Activated CD8-positive, alpha-beta memory T cell treated with anti-CD3 and anti-CD28 coated beads, Interleukin-2, amount 50 U/mL, for 1 hour (primary cell): ENCODE measurements around the gene CARS1.

Experiments
- DNase-seq: peaks from one replicate; pipeline ENCODE4 v3.0.0-alpha.2; 2020; ENCODE audit errors: extremely low read depth

CARS1 gene

GRCh38 chr11:3060436-3061025 lies 3.3 kb upstream of the CARS1 start:
- DNase-seq, result no peak

DNA sequence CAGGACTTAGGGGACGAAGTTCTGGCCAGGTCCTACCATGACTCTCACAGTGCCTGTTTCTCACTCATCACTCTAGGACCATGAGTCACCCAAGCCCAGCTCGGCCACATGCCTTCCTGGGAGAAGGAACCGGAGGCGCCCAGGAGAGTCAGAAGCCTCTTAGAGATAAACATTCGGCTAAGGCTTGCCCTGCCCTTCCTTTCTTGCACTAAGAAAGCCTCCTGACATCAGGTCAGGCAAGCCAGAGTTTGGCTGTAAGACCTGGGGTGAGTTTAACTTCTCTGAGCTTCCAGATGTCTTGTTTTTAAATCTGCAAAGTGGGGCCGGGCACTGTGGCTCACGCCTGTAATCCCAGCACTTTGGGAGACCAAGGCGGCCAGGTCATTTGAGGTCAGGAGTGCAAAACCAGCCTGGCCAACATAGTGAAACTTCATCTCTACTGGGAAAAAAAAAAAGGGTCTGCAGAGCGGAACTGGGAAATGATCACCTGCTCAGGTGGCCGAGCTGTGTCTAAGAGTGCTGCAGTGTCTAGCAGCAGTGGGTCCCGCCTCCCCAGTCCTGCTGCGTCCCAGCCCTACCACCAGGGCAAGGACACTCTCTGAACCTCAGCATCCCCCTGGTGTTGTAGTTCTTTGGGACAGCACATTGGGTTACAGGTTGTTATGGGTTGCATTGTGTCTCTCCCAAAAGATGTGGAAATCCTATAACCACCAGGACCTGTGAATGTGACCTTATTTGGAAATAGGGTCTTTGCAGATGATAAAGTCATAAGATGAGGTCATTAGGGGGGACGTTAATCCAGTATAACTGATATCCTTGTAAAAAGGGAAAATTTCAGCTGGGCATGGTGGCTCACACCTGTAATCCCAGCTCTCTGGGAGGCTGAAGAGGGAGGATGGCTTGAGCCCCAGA lies 1.8 kb upstream of the CARS1 start:
- no peak for DNase-seq

GRCh38 chr11:3056296-3057068 lies 741 bp downstream of the CARS1 start:
- no peak for DNase-seq

DNA sequence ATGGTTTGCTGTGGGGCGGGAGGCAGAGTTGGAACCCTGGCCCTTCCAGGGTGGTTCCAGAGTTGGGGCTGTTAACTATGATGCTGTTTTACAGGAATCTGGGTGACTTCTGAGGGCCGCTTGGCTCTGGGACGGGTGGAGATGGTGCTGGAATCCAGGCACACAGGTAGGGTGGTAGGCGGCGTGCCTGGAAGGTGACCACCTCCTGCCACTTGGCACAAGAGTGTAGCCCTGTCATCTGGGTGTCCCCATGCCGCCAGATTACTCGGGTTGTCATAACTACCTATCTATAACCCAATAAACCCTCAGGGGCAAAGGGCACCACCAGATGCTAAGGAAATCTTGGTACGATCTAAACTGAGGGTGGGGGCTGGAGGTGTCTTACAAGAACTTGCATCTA lies 1.3 kb downstream of the CARS1 start:
- no peak for DNase-seq

GRCh38 chr11:3052567-3052966 lies 4.7 kb downstream of the CARS1 start:
- no peak for DNase-seq

- no peak for DNase-seq
These were observed 5.1 kb downstream of the CARS1 start for GRCh38 chr11:3052109-3052479.

- DNase-seq, result no peak
These were observed 5.8 kb downstream of the CARS1 start for GRCh38 chr11:3051196-3052108.

GRCh38 chr11:3050386-3051195 lies 6.6 kb downstream of the CARS1 start:
- no peak for DNase-seq

GRCh38 chr11:3049430-3050243 lies 7.6 kb downstream of the CARS1 start:
- DNase-seq, result peak; percentile 29

DNA sequence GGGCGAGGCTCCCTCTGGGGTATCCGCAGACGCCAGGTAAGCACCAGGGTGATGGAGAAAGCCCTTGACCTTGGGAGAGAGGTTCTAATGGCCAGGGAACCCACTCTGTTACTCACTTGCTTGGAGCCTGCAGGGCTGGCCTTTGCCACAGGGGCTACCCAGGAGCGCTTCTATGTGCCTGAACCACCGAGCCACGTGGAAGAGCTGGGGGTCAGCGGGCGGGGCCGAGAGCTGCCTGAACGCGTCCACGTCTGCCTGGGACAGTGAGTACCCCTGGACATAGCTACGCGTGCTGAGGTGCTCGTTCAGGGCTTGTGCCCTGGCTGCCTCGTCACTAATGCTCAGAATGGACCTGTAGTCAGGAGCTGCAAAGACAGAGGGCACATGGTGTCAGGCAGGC lies 9.6 kb downstream of the CARS1 start:
- DNase-seq, result no peak

DNA sequence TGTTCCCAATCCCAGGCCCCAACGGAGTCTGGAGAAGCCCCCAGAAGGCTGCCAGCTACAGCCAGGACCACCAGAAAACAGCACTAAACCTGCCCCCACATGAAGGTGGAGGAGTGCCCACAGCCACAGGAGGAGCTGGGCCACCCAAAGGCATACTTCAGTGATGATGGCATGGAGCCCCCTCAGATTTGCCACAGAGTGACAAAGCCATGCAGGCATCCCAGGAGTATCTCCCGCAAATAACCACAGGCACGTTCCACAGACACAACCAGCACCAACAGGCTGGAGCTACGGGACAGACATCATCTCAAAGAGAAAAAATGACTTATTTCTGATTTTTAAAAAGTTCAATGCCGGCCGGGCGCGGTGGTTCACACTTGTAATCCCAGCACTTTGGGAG lies 10.6 kb downstream of the CARS1 start:
- DNase-seq, result no peak

DNA sequence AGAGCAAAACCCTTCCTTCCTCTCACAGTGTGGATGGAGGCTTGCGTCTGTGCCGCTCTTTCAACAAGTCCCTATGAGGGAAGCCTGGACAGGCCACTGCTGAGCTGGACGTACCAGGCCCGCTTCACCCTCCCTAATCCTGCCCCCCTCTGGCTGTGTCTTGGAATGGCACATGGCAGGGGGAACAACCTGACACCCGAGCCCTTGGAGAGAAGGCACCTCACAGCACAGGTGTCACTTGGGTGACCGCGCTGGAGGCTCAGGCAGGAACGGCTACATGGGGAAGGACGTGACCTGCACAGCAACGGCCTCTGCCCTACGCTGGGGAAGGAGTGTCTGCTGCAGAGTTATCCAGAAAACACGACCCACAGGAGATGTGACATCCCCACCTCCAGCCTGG lies 11.0 kb downstream of the CARS1 start:
- no peak for DNase-seq

DNA sequence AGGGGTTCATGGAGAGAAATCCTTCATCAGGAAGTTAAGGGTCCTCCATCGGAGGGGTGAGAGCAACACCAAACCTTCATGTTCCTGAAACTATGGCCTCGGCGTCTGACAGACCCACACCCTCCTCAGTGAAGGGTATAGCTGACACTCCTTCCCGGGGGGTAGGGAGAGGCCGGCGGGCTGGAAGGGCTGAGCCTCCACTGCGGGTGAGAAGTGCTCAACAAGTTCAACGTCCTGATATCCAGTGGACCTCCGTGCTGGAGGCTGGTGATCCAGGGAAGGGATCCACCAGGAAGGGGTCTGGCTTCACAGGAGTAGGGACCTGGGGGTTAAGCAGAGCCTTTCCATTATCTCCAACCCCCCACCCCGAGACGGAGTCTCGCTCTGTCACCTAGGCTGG lies 12.3 kb downstream of the CARS1 start:
- no peak for DNase-seq

DNA sequence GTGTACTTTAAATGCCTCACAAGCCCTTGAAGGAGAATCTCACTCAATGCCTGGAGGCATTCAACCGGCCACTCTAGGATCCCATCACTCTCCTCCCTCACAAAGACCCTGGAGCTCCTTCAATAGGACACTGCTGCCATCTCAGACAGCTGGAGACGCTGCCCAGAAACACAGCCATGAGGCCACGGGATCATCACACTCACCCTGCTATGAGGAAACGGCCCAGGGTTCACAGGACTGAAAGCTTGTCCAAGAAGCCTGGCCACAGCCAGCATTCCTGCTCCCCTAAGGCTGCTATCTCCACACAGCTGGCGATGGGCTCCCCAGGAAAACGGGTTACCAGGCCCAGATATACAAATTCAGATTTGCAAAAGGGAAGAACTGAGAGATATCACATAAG lies 13.2 kb downstream of the CARS1 start:
- no peak for DNase-seq

GRCh38 chr11:3043315-3043871 lies 13.8 kb downstream of the CARS1 start:
- DNase-seq, result no peak

GRCh38 chr11:3042496-3043314 lies 14.5 kb downstream of the CARS1 start:
- DNase-seq, result no peak

GRCh38 chr11:3041699-3042441 lies 15.4 kb downstream of the CARS1 start:
- no peak for DNase-seq

- no peak for DNase-seq
These were observed 16.3 kb downstream of the CARS1 start for GRCh38 chr11:3040881-3041280.
